HuH-7.5 (cell line): ENCODE data around the gene RHAG.

ENCODE experiments used
- DNase-seq: peaks from one replicate; pipeline ENCODE4 v3.0.0; 2011; ENCODE audit warnings: low spot score

RHAG gene

DNA sequence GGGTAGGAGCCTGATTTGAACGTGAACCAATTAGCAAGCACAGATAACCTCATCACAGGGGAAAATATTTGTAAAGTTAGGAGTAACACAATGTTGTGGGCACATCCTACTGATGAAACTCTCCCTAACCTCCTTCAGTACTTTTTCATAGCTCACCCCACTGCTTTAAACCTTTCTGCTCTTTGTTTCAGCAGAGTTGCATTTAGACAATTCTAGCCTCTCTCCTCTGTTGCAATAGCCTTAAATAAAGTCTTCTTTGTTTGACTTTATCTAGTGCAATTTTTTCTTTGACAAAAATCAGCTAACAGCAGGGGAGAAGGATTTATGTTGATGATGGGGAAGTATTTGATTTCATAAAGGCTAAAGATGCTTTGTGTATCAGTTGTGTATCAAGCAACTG, 72.1 kb downstream of the RHAG start:
- no peak for DNase-seq

DNA sequence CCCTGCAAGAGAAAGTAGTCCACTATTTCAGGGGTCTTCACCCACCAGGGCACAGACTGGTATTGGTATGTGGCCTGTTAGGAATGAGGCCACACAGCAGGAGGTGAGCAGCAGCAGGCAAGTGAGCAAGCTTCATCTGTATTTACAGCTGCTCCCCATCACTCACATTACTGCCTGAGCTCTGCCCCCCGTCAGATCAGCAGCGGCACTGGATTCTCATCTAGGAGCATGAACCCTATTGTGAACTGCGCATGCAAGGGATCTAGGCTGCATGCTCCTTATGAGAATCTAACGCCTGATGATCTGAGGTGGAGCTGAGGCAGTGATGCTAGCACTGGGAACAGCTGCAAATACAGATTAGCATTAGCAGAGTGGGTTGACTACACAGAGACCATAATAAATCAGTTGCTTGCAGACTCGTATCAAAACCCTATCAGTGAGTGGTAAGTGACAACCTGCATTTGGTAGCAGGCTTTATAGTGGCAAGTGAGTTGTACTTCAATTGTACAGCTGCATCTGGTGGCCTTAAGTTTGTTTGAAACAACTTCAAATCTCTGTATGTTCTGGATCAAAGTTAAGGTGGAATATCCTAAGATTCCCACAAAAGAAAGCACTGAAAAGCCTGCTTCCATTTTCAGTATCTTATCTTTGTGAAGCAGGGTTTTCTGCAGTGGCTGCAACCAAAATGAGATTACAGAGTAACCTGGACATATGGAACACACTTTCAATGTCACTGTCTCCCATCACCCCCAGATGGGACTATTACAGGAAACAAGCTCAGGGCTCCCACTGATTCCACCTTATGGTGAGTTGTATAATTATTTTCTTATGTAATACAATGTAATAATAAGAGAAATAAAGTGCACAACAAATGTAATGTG, 73.4 kb downstream of the RHAG start:
- no peak for DNase-seq

DNA sequence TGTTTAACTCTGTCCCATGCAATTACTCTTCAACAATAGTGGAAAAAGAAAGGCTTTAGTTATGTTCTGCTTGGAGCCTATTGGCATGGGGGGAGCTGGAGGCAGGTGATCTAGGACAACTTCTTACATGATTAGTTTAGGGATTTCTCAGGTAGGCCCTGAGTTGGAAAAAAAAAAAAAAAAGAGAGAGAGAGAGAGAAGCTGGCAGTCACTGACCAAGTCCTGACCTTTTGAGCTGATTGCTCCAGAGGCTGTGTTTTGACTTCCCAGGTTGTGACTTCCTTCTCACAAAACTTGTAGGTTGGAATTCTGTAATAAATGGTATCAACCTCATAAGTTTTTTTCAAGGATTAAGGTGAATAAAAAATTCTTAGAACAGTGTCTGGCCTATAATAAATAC, 78.4 kb downstream of the RHAG start:
- DNase-seq = no peak

DNA sequence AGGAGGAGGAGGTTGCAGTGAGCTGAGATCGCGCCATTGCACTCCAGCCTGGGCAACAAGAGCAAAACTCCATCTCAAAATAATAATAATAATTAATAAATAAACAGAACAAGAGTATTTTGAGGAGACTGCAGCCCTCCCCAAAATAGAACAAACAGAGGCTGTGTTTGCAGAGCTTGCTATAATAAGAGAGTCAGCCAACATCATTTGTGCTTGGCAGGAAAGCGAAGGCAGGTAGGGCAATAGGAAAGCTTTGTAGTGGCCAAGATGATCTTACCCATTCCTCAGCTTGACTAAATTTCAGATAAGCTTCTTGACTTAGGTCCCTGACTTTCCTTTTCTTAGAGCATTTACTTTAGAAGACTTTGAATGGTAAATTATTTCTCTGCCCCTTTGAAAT, 79.5 kb downstream of the RHAG start:
- no peak for DNase-seq

DNA sequence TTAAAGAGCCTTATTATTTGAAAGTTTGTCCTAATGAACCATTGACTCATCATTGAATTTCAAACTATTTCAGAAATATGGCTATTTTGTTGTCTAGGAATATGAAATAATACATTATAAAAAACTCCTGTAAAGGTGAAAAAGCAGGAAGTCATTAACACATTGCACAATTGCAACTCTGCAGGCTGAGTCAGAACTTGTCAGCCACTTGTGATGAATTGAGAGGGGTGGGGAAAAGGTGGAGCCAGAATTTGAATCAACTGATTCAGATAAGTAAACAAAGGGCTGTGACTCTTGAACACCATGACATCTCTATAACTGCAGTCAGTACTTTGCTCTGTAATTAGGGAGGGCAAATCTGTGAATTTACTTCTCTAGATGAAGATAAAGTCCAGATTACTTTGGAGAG, 80.2 kb downstream of the RHAG start:
- peak; percentile 46 for DNase-seq

DNA sequence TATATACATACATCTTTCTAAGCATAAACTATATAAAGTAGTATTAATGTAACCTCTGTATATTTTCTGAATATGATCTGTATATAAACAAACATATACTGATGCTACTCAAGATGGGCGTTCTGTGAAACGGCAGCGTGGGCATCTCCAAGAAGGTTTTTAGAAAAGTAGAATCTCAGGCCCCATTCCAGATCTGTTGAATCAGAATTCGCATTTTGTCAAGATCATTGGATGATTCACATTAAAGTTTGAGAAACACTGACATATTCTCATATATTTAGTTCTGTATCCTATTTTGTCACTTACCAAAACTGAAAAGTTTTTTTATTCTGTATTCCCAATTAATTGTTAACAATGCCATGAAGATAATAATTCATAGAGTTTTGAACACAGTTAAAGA, 80.7 kb downstream of the RHAG start:
- no peak for DNase-seq
